Keratinocyte (primary cell): Measurements from ENCODE around the gene EZH2. TPM values are rescaled to one million over a fixed set of nuclear protein-coding genes. Genes with fewer than 3 reads are reported as not detected.
A peak's percentile ranks its signal among the peaks of the same experiment; 100 is the strongest.

Experiments used
- DNase-seq: peaks from one replicate; pipeline ENCODE4 v3.0.0-alpha.2; 2011; ENCODE audit warnings: low read depth, missing footprints, low spot score
- FAIRE-seq: peaks from 2 replicates; lab custom pipeline; 2011; peaks lifted over from hg19 to GRCh38; lab: Jason Lieb, UNC
- H2AFZ ChIP-seq: 2 replicates; pipeline ENCODE4 v1.6.0; 2012; ENCODE audit warnings: low read length, control low read depth, inconsistent platforms; ENCODE audit not compliant: control insufficient read depth
- H3K27ac ChIP-seq: 2 replicates; pipeline ENCODE4 v1.5.1; 2011; ENCODE audit warnings: low read length; ENCODE audit not compliant: control insufficient read depth, insufficient read depth
- H3K27me3 ChIP-seq: 3 replicates; pipeline ENCODE4 v1.6.0; 2011; ENCODE audit warnings: low read length; ENCODE audit not compliant: control insufficient read depth, insufficient read depth; ENCODE audit errors: extremely low read depth
- H3K36me3 ChIP-seq, 2 experiments: 2 replicates in 1 of 2; 3 replicates in 1 of 2; pipeline ENCODE4 v1.5.1; 2011; ENCODE audit warnings: low read length in 2 of 2, mild to moderate bottlenecking in 1 of 2; ENCODE audit not compliant: control insufficient read depth in 2 of 2, insufficient read depth in 2 of 2; ENCODE audit errors: extremely low read depth in 1 of 2
- H3K4me1 ChIP-seq: 3 replicates; pipeline ENCODE4 v1.5.1; 2011; ENCODE audit warnings: low read length; ENCODE audit not compliant: control insufficient read depth, insufficient read depth; ENCODE audit errors: extremely low read depth
- H3K4me2 ChIP-seq: 3 replicates; pipeline ENCODE4 v1.6.0; 2011; ENCODE audit warnings: low read depth, low read length; ENCODE audit not compliant: control insufficient read depth, insufficient read depth; ENCODE audit errors: extremely low read depth
- H3K4me3 ChIP-seq, 3 experiments: fragments of 200-600 bp in 1 of 3; sonication (generic) in 1 of 3; 2 replicates in 2 of 3; 3 replicates in 1 of 3; pipeline ENCODE4 v1.5.1; 2011 to 2016; ENCODE audit warnings: low read length in 3 of 3, mild to moderate bottlenecking in 3 of 3, control low read depth in 2 of 3, inconsistent platforms in 1 of 3, low read depth in 1 of 3, mixed read lengths in 1 of 3, mixed run types in 1 of 3, moderate library complexity in 1 of 3; ENCODE audit not compliant: control insufficient read depth in 2 of 3, insufficient read depth in 2 of 3; ENCODE audit errors: extremely low read depth in 1 of 3
- H3K79me2 ChIP-seq: 2 replicates; pipeline ENCODE4 v1.6.0; 2012; ENCODE audit warnings: low read length; ENCODE audit not compliant: control insufficient read depth, insufficient read depth
- H3K9ac ChIP-seq: 3 replicates; pipeline ENCODE4 v1.6.0; 2011; ENCODE audit warnings: low read length; ENCODE audit not compliant: control insufficient read depth, insufficient read depth; ENCODE audit errors: extremely low read depth
- H3K9me1 ChIP-seq: 3 replicates; pipeline ENCODE4 v1.6.0; 2011; ENCODE audit warnings: low read length; ENCODE audit not compliant: control insufficient read depth, insufficient read depth; ENCODE audit errors: extremely low read depth
- H3K9me3 ChIP-seq: 2 replicates; pipeline ENCODE4 v1.5.1; 2012; ENCODE audit warnings: low read depth, low read length; ENCODE audit not compliant: control insufficient read depth
- H4K20me1 ChIP-seq: 3 replicates; pipeline ENCODE4 v1.6.0; 2011; ENCODE audit warnings: low read length; ENCODE audit not compliant: control insufficient read depth, insufficient read depth; ENCODE audit errors: extremely low read depth
- CTCF ChIP-seq, 3 experiments: IDR thresholded peaks in 1 of 3; conservative IDR thresholded peaks in 1 of 3; optimal IDR thresholded peaks in 1 of 3; 2 replicates in 2 of 3; 3 replicates in 1 of 3; pipeline versions ENCODE3 to v1.5.1; 2011; ENCODE audit warnings: low read length in 3 of 3, mild to moderate bottlenecking in 3 of 3, moderate library complexity in 2 of 3, control low read depth in 1 of 3, inconsistent platforms in 1 of 3; ENCODE audit not compliant: insufficient read depth in 2 of 3; ENCODE audit errors: extremely low read depth in 1 of 3
- EZH2 ChIP-seq: IDR thresholded peaks from one replicate; pipeline ENCODE4 v1.6.1; 2012; ENCODE audit warnings: inconsistent platforms, mild to moderate bottlenecking, low read length, moderate library complexity
- dilution Hi-C: fragments of 300-500 bp; cut with MboI; formaldehyde crosslinking; loops from one replicate; pipeline ENCODE4 v1.7.0; 2020; ENCODE audit warnings: low sequenced_read_pairs; ENCODE audit not compliant: extremely low pct_ligation_motif_present
- polyA plus RNA-seq, 5 experiments: library from polyadenylated mRNA; depleted of rRNA in 3 of 5; stranded (reverse) in 3 of 5; stranded (forward) in 1 of 5; unstranded in 1 of 5; fragments of >200 nt; gene quantifications; 1 replicate in 1 of 5; 2 replicates in 3 of 5; 3 replicates in 1 of 5; pipeline versions ENCODE4 v1.2.1 to v1.2.3, GENCODE V29; 2011 to 2012; ENCODE audit warnings: missing spikeins in 2 of 5, low read depth in 1 of 5, low replicate concordance in 1 of 5

Gene EZH2
- polyA plus RNA-seq, 1 donor (not counting 4 experiments of a cell fraction or from before 2014, with no cell fraction given) = 16.0 TPM

GRCh38 chr7:148886844-148887243 is 2.8 kb upstream of the EZH2 start:
- Histone ChIP-seq H3K4me2 (no peak overlapping the region), H3K79me2 (peaks cover 19% of the 10 kb centered on the region), H3K9ac (no peak overlapping the region), H2AFZ (no peak overlapping the region), H3K27me3 (no peaks in the 10 kb centered on the region), H3K9me3 (no peaks in the 10 kb centered on the region), H3K9me1 (no peaks in the 10 kb centered on the region), H3K27ac (no peak overlapping the region), H3K4me3 (no peak overlapping the region), H4K20me1 (peaks cover 2% of the 10 kb centered on the region), H3K36me3 (no peaks in the 10 kb centered on the region), H3K4me1 (peaks cover 4% of the 10 kb centered on the region)
- no peak for FAIRE-seq
- DNase-seq = no peak
- dilution Hi-C loops = no loop called here
- TF ChIP-seq EZH2 (no peak), CTCF (optimal IDR thresholded peaks at IDR 0.05 in 1 of 3, IDR thresholded peaks at IDR 0.05 in 1 of 3, conservative IDR thresholded peaks at IDR 0.05 in 1 of 3; ENCODE audit: extremely low read depth in 1 of 3, insufficient read depth in 2 of 3, low read length in 3 of 3) (no peak)

GRCh38 chr7:148884299-148885022 is 370 bp upstream of the EZH2 start:
- H3K27me3 ChIP-seq = no peaks in the 10 kb centered on the region
- no peaks in the 10 kb centered on the region for H3K9me1 ChIP-seq
- dilution Hi-C loops = no loop called here
- H3K9me3 ChIP-seq = no peaks in the 10 kb centered on the region
- peak overlapping the region; percentile 81 for H3K9ac ChIP-seq
- peak overlapping the region; percentile 82 to 96 (median 95) for H3K4me3 ChIP-seq
- H3K36me3 ChIP-seq = no peaks in the 10 kb centered on the region
- no peak for FAIRE-seq
- H3K27ac ChIP-seq = peak overlapping the region; percentile 68
- H3K79me2 ChIP-seq = peaks cover 42% of the 10 kb centered on the region
- H2AFZ ChIP-seq = peak overlapping the region; percentile 69
- peaks cover 10% of the 10 kb centered on the region for H3K4me1 ChIP-seq
- H3K4me2 ChIP-seq = peak overlapping the region; percentile 64
- TF ChIP-seq CTCF (optimal IDR thresholded peaks at IDR 0.05 in 1 of 3, IDR thresholded peaks at IDR 0.05 in 1 of 3, conservative IDR thresholded peaks at IDR 0.05 in 1 of 3; ENCODE audit: extremely low read depth in 1 of 3, insufficient read depth in 2 of 3, low read length in 3 of 3) (no peak), EZH2 (no peak)
- DNase-seq = peak; percentile 26
- peaks cover 2% of the 10 kb centered on the region for H4K20me1 ChIP-seq
